CD4-positive, alpha-beta T cell treated with Interleukin-17A for 4 hours (primary cell): ENCODE data around the gene TPPP.
"Not testable (repeated sequence)": the region's sequence is repeated elsewhere in the genome, so short reads cannot be mapped to it uniquely, and the experiment has no call there.

Experiments
- DNase-seq: peaks from one replicate; pipeline ENCODE4 v3.0.0-alpha.2; 2020; ENCODE audit warnings: mixed read lengths

Gene TPPP

DNA sequence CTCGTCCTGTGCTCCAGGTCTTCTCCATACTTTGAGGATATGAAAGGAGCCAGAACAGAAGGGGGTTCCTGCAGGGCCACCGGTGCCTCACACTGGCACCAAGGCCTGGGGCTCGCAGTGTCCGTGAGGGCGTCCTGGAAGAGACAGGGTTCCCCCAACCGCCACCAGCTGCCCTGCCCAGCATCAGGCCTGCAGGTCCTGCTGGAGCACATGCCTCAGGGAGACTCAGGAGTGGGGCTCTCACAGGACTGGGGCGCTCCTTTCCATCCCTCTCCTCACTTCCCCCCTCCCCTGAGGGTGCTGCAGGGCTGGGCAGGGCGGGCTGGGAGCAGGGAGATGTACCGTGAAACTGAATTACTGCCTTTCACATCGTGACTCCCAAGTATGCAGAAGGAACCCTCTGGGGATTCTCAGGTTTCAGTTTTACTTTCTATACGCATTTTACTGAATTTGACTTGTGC is 49.3 kb downstream of the TPPP start:
- DNase-seq: no peak

- DNase-seq: no peak
These were observed 49.8 kb downstream of the TPPP start for GRCh38 chr5:643351-643801.

GRCh38 chr5:642481-642880 is 50.7 kb downstream of the TPPP start:
- DNase-seq: no peak

GRCh38 chr5:641331-641765 is 51.8 kb downstream of the TPPP start:
- no peak for DNase-seq

DNA sequence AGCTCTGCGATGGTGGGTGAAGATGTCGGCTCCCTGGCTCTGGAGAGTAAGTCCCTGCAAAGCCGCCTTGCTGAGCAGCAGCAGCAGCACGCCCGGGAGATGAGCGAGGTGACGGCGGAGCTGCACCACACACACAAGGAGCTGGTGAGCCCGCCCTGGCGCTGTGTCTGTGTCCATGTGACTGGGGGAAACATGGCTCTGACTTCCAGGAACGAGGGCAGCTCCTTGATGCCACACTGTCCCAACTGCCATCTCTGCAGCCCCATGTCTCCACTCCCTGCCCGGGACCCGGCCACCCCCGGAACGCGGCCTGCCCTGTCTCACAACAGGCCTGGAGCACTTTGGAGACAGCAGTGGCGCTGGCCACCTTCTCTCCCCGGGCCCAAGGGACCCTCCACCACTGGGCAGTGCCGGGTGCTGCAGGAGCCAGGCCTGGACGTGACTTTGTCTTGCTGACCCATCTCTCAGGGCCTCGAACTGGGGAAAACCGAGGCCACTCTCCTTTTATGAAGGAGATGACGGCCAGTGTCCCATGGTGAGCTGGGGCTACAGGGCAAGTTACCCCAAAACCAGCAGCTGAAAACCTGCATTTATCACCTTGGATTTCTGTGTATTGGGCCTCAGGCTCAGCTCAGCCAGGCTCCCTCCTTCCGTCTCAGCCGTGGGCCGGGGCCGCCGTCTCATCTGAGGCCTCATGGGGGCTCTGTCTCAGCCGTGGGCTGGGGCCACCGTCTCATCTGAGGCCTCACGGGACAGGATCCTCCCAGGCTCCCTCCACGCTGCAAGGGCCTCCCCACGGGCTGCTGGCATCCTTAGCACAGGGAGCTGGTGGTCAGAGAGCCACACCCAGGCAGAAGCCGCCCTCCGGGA is 52.5 kb downstream of the TPPP start:
- DNase-seq: no peak

DNA sequence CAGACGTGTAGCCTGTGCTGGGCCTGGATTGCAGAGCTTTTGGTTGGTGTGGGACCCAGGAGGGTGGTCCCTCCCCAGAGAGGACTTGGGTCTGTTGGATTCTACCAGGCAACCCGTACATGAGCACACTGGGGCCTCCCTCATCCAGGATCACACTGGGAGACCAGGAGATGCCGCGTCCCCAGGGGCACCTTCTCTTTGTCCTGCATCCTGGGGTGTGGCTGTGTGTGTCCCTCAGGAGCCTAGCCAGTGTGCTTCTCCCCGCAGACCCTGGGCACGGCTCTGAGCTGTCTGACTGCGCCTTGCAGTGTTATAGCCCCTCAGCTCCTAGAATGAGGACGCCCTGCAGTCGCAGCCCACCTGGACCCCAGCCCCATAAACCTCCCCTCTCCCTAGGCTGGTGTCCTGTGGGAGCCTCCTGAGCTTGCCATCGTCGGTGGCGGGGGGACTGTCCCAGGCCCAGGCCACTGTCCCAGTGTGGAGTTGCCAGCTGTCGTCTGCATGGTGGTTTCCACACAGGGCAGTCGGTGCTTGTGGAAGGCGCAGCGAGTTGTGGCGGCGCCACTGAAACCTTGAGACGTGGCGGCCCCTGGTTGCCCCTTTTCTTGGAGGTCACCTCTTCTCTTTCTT is 53.5 kb downstream of the TPPP start:
- DNase-seq: no peak

GRCh38 chr5:639253-639530 is 54.0 kb downstream of the TPPP start:
- DNase-seq: no peak

DNA sequence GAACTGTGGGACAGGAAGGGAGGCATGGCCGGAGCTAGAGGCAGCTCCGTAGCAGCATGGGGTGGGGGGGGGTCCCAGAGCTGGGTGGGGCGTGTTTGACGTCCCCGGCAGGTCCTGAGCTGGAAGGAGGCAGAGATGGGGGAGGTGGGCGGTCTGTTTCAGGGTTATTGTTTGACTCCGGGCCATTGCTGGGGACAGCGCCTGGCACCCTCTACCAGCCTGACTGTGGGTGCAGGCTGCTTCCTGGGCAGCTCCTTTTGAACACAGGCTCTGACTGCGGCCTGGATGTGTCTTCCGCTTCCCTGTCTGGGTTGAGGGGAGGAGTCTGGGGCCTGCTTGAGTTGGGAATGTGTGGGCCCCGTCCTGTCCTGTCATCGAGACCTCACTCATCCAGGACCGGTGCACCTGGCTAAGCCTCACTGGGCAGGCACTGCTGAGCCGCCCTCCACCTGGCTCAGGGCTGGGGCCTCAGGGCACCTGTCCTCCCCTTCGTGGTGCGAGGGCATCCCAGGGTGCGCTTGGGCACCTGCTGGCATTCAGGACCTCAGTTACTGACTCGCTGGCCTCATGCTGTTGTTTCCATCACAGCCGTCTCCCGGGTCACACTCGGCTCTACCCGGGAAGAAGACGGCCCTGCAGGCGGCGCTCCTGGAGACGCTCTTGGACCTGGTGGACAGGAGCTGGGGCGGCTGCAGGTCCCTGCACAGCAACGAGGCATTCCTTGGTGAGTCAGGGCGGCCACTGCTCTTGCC is 54.5 kb downstream of the TPPP start:
- DNase-seq: no peak

DNA sequence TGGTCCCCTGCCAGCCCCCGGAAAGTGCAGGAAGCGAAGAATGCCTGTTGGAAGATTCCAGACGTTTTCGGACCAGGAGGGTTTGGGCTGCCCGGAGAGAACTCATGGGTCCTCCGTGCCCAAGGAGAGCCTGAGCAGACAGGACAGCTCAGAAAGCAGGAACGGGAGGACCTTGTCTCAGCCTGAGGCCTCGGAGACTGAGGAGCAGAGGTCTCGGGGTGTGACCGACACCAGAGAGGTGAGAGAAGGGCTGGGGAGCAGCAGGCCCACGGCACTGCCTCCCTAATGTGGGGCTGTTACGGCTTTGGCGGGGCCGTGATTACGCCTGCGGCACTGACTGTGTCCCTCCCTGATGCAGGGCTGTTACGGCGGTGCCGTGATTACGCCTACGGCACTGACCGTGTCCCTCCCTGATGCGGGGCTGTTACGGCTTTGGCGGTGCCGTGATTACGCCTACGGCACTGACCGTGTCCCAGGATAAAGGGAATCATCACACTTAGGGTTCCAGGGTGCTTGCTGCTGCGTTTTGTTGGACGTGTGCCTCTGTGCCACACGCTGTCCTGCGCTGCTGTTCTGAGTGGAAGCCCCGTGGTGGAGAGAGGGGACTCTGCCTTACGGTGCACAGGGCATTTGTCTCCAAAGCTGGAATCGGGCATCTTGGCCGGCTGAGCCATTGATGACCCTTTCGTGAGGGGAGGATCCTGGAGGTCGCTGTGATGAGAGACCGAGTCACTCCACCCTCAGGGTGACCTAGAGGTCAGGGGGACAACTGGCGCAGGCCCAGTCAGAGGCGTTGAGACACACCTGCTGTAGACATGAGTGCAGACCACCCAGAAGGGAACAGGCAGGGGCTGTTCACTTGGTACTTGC is 55.3 kb downstream of the TPPP start:
- DNase-seq: no peak

- DNase-seq: no peak
These were observed 56.2 kb downstream of the TPPP start for GRCh38 chr5:636951-637350.

GRCh38 chr5:635306-636055 is 57.7 kb downstream of the TPPP start:
- DNase-seq: no peak

GRCh38 chr5:634191-634590 is 59.0 kb downstream of the TPPP start:
- DNase-seq: no peak

DNA sequence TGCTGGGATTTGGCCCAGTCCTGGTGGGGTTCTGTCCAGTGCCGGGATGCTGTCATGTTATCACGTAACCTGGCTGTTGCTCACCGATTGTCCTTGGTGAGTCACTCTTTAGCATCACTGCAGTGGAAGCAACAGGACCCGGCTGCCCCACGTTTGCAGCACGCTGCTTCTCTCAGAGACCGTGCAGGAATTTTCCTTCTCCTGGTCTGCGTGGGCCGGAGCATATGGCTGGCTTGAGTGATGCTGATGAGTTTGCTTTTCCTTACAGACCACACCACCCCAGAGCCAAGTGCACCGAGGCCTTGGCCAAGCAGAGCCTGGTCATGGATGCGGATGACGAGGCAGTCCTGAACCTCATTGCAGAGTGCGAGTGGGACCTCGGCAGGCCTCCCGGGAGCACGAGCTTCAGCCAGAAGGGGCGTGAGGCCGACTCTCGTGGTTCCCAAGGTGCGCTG is 59.6 kb downstream of the TPPP start:
- DNase-seq: no peak

DNA sequence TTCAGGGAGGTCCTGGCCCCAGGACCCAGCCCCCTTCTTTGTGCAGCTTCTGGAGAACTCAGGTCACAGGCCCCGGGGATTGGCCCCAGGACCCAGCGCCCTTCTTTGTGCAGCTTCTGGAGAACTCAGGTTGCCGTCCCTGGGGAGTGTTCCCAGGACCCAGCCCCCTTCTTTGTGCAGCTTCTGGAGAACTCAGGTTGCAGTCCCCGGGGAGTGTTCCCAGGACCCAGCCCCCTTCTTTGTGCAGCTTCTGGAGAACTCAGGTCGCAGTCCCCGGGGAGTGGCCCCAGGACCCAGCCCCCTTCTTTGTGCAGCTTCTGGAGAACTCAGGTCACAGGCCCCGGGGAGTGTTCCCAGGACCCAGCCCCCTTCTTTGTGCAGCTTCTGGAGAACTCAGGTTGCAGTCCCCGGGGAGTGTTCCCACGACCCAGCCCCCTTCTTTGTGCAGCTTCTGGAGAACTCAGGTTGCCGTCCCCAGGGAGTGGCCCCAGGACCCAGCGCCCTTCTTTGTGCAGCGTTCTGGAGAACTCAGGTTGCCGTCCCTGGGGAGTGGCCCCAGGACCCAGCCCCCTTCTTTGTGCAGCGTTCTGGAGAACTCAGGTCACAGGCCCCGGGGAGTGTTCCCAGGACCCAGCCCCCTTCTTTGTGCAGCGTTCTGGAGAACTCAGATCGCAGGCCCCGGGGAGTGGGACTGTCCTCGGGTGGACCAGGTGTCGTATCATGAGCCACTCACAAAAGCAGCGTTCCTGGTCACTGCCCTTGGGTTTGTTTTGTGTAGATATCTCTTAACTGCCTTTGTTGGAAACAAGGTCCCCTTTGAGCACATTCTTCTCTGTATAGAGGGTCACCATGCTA is 64.6 kb downstream of the TPPP start:
- DNase-seq: not testable (repeated sequence)

DNA sequence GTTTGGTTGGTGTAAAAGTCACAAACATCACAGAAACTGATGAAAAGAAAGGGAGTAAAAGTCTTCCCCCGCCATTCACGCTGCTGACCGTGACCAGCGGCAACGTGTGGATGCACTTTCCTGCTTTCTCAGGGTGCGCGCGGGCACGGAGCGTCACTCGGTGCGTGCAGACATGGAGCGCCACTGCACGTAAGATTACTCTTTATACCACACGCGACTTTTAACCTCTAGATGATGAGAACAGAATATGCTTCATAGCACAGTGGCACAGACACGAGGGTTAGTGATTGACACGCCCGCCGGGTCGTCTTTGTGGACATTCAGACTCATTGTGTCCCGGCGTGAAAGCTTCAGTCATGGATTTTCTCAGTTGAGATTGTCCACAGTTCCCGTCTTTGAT is 65.3 kb downstream of the TPPP start:
- DNase-seq: no peak

DNA sequence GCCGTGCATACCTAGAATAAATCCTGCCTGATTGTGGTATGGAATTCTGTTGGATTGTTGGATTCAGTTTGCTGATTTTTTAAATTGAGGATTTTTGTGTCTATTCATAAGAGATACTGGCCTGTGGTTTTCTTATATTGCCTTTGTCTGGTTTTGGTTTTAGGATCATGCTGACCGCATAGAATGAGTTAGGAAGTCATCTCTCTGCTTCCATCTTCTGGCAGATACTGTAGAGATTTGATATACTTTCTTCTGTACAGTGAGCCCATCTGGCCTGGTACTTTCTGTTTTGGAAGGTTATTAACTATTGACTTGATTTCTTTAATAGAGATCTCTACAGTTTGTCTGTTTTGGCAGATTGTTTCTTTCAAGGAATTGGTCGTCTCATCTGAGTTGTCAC is 66.3 kb downstream of the TPPP start:
- DNase-seq: no peak

GRCh38 chr5:625516-625915 is 67.6 kb downstream of the TPPP start:
- no peak for DNase-seq

DNA sequence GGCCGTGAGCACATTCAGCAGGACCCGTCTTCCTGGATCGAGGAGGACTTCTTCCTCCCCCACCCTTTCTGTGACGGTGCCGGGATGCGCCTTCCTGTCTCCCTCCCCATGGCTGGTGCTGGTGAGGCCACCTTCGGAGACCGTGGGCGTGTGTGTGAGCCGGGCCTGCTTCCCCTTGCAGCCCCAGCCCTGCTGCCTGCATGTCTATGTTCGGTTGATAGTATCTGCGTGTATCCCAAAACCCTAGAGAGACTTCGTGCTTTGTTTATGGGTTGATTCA is 68.3 kb downstream of the TPPP start:
- no peak for DNase-seq

- no peak for DNase-seq
These were observed 68.8 kb downstream of the TPPP start for GRCh38 chr5:624118-624950.

GRCh38 chr5:623531-623930 is 69.6 kb downstream of the TPPP start:
- DNase-seq: no peak
